ENCODE results near the gene MCM10. TPM values are rescaled to one million over a fixed set of nuclear protein-coding genes. Genes with fewer than 3 reads are reported as not detected.
A peak's percentile ranks its signal among the peaks of the same experiment; 100 is the strongest.

The MCM10 gene
- total and polyA plus RNA-seq, 7 donors = 0.14 to 3.2 (median 0.83) TPM; not detected in 2

GRCh38 chr10:13117841-13118783 is 43.2 kb upstream of the MCM10 start:
- intact Hi-C loops (cut with DNase I) = no loop called here
- H3K9me3 ChIP-seq = no peaks in the 10 kb centered on the region
- 61 to 88% methylated on average over 14 of the region's 14 CpGs for WGBS, 2 donors
- no peak for DNase-seq
- H3K27me3 ChIP-seq = no peaks in the 10 kb centered on the region
- no peak overlapping the region for H3K27ac ChIP-seq
- TF ChIP-seq CTCF (IDR thresholded peaks at IDR 0.05) (no peak), POLR2AphosphoS5 (IDR thresholded peaks at IDR 0.05) (no peak)
- H3K4me1 ChIP-seq = no peaks in the 10 kb centered on the region
- H3K36me3 ChIP-seq = peaks cover 32 to 87% (median 41%) of the 10 kb centered on the region in 4 donors
- H3K4me3 ChIP-seq = no peak overlapping the region

GRCh38 chr10:13118784-13119410 is 42.5 kb upstream of the MCM10 start:
- no peaks in the 10 kb centered on the region for H3K4me1 ChIP-seq
- no peak for DNase-seq
- no peak overlapping the region for H3K4me3 ChIP-seq
- no peak for TF ChIP-seq POLR2A (IDR thresholded peaks at IDR 0.05)
- no peak overlapping the region for H3K27ac ChIP-seq
- WGBS, 2 donors = 88 to 91% methylated on average over 3 of the region's 3 CpGs
- peaks cover 27 to 87% (median 42%) of the 10 kb centered on the region in 4 donors for H3K36me3 ChIP-seq
- H3K27me3 ChIP-seq = no peaks in the 10 kb centered on the region
- no peaks in the 10 kb centered on the region for H3K9me3 ChIP-seq
- intact Hi-C loops (cut with DNase I) = no loop called here

- WGBS, 2 donors = 88 to 89% methylated on average over 10 of the region's 10 CpGs
- peak overlapping the region in 2 of 4 donors; percentile 6 to 28 for H3K27ac ChIP-seq
- no peaks in the 10 kb centered on the region for H3K9me3 ChIP-seq
- H3K4me3 ChIP-seq = no peak overlapping the region
- DNase-seq = no peak
- H3K36me3 ChIP-seq = peaks cover 31 to 98% (median 39%) of the 10 kb centered on the region in 4 donors
- TF ChIP-seq POLR2AphosphoS5 (IDR thresholded peaks at IDR 0.05) (peak; percentile 30 to 62 (median 50)), POLR2A (IDR thresholded peaks at IDR 0.05) (no peak), CTCF (IDR thresholded peaks at IDR 0.05) (no peak)
- no peaks in the 10 kb centered on the region for H3K4me1 ChIP-seq
- intact Hi-C loops (cut with DNase I) = no loop called here
- no peaks in the 10 kb centered on the region for H3K27me3 ChIP-seq
These were observed 40.4 kb upstream of the MCM10 start for GRCh38 chr10:13120786-13121499.

GRCh38 chr10:13121500-13121854 is 39.9 kb upstream of the MCM10 start:
- no peaks in the 10 kb centered on the region for H3K27me3 ChIP-seq
- H3K4me3 ChIP-seq = no peak overlapping the region
- intact Hi-C loops (cut with DNase I) = no loop called here
- TF ChIP-seq POLR2A (IDR thresholded peaks at IDR 0.05) (no peak), CTCF (IDR thresholded peaks at IDR 0.05) (no peak), POLR2AphosphoS5 (IDR thresholded peaks at IDR 0.05) (no peak), EP300 (IDR thresholded peaks at IDR 0.05) (no peak)
- no peak for DNase-seq
- H3K4me1 ChIP-seq = no peaks in the 10 kb centered on the region
- no peaks in the 10 kb centered on the region for H3K9me3 ChIP-seq
- H3K27ac ChIP-seq = peak overlapping the region in 1 of 4 donors; percentile 20
- peaks cover 27 to 97% (median 37%) of the 10 kb centered on the region in 4 donors for H3K36me3 ChIP-seq
- 93% methylated on average over 1 of the region's 1 CpG for WGBS, 2 donors

GRCh38 chr10:13136651-13137050 is 24.7 kb upstream of the MCM10 start:
- WGBS, 2 donors = 97% methylated on average over 8 of the region's 8 CpGs
- no peaks in the 10 kb centered on the region for H3K4me1 ChIP-seq
- H3K36me3 ChIP-seq = peaks cover 40 to 98% (median 67%) of the 10 kb centered on the region in 4 donors
- TF ChIP-seq CTCF (IDR thresholded peaks at IDR 0.05) (no peak), POLR2A (IDR thresholded peaks at IDR 0.05) (no peak), POLR2AphosphoS5 (IDR thresholded peaks at IDR 0.05) (no peak), EP300 (IDR thresholded peaks at IDR 0.05) (no peak)
- H3K9me3 ChIP-seq = no peaks in the 10 kb centered on the region
- no peak overlapping the region for H3K27ac ChIP-seq
- no peaks in the 10 kb centered on the region for H3K27me3 ChIP-seq
- H3K4me3 ChIP-seq = no peak overlapping the region
- intact Hi-C loops (cut with DNase I) = no loop called here
- no peak for DNase-seq
